HG03103 (cell line): ENCODE measurements around the gene ELFN1.

ENCODE experiments used
- ATAC-seq: cut with Tn5 transposase; IDR thresholded peaks from one replicate; pipeline ENCODE4 v1.9.1; 2021; ENCODE audit warnings: low read depth; ENCODE audit not compliant: unreplicated experiment

Gene ELFN1

DNA sequence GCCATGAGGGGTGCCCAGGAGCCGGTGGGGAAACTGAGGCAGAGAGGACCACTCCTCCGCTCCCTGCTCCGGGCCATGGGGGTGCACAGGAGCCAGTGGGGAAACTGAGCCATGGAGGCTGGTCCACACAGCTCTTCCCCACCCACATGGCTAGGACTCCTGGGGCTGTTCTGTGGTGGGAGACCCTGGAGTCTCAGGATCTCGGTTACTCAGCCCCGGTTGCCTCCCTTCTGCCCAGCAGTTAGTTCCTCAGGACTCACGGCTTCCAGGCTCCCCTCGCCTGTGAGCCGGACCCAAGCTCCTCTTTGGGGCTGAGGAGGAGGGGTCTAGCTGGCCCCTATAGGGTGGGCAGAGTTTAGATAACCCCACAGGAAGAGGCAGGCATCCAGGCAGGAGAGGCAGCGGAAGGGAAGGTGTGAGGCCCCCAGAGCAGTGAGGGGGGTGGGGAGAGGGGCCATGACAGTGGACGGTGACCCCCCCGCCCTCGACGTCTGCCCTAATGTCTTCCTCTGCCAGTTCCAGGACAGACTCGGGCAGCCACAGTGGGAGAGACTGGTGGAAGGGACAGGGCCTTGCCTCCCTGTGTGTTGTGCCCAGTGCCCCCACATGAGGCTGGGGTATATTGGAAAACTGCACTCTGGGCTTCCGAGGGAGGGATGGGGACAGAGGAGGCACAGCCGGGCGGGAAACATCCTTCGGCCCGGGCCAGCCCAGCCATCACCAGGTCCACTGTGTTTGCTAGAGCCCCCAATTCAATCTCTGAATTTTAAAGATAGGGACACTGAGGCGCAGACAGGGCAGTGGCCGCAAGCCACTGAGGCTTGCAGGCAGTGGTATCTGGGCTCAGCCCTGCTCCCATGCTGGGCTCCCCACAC, 4.3 kb downstream of the ELFN1 start:
- ATAC-seq, result no peak

DNA sequence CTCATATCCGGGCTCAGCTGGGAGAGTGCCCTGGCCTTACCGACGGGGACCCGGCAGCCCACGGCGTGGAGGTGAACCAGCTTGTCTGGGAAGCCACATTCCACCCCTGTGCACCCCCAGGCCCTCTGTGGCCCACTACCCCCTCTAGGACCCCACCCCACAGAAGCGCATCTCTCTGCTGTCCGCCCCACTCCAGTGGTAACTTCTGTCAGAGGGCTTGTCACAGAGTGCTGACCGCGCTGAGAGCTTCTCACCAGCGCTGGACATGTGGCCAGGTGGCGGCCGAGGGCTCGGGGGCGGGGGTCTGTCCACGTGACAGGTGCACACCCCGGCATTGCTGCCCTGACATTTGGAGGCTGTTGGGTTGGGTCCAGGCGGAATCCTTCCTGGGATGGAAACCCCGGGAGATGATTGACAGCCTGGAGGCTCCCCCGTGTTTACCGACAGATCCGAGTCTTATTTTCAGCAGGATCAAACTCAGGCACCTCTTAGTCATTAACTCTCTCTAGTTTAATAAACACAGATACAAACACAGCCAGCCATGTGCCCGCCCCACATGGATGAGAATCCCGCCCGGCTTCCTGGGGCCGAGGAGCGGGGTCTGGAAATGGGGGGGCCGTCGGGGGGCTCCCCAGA, 5.1 kb downstream of the ELFN1 start:
- ATAC-seq, result no peak

DNA sequence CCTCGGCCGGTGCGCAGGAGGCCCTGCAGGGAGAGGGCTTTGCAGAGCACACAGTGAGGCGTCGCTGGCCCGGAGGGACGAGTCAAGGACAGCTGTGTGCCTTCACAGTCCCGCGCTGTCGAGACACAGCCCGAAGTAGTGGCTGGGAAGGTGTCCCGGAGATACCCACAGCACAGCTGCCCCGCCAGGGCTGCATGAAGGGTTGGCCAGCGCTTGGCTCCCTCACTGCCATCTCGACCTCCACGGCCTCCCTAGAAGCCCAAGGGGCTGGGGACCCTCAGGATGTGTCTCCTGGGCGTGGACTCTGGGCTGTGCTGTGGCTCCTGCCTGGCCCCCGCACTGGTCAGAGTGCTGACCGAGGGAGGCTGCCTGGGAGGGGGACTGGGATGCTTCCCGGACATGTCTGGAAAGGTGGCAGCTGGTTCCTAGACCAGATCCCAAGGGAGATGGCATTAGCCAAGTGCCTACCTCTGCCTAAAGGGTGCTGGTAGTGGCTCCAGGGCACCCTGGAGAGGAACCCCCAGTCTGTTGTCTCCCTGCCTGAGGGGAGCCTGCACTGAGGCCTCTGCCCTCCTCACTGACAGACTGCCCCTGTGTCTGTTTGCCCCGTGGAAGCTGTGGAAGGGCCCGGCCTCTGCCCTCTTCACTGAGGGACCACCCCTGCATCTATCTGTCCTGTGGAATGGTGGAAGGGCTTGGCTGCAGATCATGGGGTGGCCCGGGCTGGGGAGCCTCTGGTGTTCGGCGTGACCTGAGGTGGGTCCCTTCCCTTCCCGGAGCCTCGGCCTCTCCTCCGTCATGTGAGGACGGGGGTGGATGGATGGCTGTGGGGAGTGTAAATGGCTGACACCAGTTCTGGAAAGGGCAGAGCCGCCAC, 5.8 kb downstream of the ELFN1 start:
- no peak for ATAC-seq

DNA sequence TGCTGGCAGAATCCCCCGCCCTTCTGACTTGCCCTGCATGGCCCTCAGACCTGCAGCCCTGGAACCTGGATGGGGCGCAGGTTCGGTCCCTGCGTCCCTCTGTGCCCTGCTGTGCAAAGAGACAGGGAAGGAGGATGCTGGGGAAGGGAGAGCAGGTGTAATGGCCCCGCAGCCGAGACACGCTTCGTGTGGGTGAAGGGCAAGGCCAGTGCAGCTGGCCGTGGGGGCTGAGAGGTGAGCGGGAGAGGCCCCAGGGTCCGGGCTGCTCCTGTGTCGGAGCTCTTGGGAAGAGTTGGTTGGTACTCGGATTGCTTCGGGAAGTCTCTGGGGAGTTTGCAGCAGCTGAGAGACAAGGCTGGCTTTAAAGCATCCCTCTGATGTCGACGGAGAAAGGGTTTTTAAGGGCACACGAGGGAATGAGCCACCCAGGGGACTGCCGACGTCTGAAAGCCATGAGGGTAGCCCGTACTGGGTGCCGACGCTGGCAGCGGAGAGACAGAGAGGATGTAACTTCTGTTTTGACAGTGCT, 6.5 kb downstream of the ELFN1 start:
- ATAC-seq, result no peak

DNA sequence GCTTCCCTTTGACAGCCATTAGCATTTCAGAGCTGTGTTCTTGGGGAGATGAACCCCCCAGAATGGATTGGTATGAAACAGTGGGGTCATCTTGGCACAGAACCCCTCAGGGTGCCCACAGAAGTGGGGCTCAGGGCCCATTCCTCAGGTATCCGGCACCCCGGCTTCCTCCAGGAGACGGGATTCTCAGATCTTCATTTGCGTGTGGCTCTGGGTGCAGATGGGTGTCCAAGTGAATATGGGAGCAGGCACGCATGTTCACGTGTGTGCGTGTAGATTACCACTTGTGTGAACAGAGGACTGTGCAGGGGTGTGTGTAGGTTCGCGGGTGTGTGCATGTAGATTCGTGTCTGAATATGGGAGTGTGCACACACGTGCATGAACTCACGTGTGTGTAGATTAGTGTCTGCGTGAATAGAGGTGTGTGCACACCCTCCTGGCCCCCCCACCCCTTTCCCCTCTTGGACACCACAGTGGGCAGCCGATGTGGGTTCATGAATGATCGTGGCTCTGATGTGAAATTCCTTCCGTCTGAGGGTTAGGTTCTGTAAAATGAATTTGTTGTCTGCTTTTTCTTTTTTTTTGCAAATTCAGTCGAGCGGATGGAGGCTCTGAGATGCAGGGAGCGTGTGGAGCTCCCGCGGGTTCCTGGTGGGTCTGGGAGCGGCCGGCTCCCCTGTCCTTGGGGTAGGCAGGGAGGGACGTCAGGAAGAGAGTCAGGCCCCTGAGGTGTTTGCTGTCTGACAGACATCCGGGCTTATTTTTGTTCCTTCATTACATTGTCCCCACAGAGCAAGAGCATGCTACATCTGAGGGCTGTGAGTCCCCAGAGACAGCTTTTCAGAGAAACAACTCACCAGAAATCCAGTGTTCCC, 7.4 kb downstream of the ELFN1 start:
- ATAC-seq, result no peak

DNA sequence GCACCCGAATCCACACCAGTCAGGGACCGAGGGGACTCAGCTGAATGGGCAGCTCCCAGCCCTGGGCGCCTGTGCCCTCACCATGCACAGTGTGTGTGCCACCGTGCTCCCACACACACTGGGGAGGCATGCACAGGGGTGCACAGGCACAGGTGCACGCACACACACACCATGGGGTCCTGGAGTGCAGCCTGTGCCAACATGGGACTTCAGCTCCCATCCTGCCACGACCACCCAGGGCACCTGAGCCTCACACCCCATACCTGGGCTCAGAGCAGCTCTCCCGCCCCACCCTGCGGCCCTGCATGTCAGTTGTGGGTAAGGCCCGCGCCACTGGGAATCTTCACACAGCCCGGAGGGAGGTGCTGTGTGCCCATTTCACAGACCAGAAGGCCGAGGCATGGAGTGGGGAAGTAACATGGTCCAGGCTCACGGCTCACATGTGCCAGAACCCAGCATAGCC, 8.0 kb downstream of the ELFN1 start:
- no peak for ATAC-seq

DNA sequence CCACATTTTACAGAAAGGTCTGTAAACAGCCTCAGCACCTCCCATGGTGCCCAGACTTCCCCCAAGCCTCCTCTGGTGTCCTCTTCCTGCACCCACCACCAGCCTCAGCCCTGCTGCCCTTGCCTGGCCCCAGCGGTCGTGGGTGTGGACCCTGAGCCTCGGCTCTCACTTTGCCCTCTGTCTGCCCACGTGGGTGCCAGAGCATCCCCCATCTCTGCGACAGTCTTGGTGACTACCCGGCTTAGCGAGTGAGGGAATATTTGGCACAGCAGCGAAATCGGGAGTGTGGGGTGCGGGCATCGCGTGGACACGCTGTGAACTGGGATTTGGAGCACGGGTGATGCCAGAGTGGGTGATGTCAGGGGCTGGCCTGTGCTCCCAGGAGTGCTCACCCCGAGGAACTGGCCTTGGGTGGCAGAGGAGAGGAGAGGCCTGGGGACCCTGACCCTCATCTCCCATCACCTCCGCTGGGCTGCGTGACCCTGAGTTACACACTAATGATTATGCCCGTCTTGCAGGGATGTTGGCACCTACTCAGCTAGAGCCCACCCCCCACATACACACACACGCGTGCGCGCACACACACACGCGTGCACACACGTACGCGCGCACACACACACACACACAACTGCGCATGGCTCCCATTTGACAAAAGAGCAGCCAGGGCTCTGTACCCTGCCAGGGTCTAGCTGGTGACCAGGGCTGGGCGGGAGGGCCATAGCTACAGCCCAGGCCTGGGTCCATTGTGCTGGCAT, 8.7 kb downstream of the ELFN1 start:
- no peak for ATAC-seq

DNA sequence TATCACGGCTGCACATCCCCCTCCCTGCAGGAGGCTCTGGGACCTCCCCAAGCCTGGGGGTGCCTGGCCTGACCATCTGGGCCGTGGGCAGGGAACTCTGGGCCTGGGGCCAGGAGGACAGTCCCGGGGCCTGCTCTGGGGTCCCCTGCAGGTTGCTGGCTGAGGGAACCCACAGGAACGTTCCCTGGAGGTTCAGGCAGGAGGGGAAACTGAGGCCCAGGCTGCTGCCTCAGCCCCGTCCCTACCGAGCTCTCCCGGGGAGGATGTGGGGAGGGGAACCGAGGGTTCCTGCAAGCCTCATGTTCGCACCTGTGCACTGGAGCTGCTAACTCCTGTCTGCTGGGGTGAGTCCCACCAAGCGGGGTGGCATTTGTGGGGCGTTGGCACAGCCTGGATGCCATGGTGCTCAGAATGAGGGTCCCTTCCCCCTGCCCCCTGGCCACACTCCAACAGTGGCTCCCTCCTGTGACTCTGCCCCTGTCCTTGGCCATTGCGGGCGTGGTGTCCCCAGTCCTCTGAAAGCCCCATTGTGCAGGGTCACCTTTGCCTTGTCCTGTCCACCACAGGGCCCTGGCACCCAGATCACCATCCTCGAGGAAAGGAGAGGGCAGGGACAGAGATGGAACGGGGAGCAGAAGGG, 9.4 kb downstream of the ELFN1 start:
- no peak for ATAC-seq

DNA sequence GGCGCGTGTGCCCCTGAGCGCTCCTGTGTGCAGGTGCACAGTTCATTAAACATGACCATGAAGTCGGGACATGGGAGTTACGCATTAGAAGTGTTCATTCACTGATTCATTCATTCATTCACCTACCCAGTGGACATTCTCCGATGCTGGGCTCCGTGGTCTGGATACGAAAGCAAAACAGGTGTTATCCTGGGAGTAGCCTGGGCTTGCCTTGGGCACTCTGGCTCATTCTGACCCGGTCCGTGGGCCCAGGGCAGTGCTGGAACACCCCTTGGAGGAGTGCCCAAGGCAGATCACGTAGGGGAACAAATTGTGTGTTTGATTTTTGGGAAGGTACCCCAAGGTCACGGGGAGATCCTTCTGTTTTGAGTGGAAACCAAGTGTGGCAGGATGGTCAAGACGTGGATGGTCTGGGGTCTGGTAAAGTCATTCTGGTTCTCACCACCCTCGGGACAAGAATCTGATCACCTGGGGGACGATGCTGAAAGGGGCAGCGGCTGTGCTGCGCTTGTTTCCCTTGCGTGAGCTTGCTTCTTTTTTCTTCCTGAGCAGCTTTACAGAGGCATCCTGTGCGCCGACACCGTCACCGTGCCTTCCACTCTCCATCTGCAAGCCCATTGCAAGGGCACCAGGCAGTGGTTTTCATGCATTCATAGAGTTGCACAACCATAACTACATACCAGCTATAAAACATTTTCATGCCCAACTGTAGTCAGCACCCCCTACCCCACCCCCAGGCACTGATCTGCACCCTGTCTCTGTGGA, 10.1 kb downstream of the ELFN1 start:
- ATAC-seq, result no peak

DNA sequence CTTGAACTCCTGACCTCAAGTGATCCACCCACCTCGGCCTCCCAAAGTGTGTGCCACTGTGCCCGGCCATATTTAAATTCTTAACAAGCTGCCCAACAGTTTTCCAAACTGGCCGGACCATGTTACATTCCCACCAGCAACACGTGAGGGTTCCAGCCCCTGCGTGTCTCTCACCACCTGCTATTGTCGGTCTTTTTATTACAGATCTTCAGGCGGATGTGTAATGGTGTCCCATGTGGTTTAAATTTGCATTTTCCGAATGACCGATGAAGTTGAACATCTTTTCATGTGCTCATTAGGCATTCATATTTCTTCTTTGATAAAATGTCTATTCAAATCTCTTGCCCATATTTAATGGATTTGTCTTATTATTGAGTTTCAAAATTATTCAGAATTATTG, 11.5 kb downstream of the ELFN1 start:
- no peak for ATAC-seq

DNA sequence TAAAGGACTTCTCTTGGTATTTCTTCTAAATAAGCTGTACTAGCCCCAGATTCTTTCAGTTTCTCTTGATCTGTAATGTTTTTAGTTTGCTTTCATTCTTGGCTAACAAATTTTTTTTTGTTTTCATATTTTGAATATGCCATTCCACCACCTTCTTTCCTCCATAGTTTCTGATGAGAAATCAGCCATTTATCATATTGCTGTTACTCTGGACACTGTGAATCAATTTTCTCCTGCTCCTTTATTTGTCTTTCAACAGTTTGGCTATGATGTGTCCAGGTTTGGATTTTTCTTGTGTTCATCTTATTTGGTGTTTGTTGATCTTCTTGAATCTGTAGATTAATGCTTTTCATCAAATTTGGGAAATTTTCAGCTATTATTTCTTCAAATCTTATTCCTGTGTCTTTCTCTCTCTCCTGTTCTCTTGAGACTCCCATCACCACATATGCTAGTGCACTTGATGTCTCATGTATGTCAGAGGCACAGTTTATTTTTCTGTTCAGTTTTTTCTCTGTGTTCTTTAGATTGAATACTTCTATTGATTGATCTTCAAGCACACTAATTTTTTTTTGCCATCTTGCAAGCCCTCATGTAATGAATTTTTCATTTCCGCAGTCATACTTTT, 15.0 kb downstream of the ELFN1 start:
- ATAC-seq, result no peak

DNA sequence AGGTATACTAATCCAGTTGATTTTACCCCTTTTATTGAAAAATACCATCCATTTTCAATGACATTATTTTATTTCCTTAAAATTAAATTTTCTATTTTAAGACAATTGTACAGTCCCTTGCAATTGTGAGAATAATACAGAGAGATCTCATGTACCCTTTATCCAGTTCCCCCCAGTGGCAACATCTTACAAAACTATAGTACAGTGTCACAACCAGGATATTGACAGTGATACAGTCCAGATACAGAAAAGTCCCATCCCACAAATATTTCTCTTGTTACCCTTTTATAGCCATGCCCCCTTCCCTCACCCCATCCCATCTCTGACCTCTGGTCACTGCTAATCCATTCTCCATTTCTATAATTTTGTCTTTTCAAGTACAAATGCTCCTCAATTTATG, 18.5 kb downstream of the ELFN1 start:
- ATAC-seq, result no peak

DNA sequence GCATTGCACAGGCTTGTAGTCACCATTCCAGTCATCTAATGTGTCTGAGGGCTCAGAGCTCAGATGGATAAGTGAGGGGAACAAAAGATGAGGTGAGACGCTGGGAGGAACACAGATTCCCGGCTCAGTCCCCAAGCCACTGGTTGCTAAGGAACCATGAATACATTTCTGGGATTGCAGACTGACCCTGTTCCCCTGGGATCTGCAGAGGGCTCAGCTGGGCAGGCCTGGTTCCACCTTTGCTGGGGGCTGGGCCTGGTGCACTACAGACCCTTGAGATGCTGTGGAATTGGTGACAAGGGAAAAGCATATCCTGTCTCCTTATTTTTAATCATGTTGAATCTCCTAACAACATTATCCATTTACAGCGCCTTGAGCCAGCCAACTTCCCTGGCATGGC, 19.2 kb downstream of the ELFN1 start:
- no peak for ATAC-seq

DNA sequence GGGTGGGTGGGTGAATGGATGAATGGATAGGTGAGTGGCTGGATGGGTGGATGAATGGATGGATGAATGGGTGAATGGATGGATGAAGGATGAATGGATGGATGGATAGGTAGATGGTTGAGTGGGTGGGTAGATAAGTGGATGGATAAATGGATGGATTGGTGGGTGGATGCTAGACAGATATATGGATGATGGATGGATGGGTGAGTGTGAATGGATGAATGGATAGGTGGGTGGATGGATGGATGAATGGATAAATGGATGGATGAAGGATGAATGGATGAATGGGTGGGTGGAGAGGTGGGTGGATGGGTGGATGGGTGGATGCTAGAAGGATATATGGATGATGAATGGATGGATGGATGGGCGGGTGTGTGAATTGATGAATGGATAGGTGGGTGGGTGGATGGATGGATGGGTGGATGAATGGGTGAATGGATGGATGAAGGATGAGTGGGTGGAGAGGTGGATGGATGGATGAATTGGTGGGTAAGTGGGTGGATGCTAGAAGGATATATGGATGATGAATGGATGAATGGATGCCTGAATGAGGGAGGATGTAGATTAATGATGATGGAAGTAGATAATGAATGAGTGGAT, 20.4 kb downstream of the ELFN1 start:
- no peak for ATAC-seq

DNA sequence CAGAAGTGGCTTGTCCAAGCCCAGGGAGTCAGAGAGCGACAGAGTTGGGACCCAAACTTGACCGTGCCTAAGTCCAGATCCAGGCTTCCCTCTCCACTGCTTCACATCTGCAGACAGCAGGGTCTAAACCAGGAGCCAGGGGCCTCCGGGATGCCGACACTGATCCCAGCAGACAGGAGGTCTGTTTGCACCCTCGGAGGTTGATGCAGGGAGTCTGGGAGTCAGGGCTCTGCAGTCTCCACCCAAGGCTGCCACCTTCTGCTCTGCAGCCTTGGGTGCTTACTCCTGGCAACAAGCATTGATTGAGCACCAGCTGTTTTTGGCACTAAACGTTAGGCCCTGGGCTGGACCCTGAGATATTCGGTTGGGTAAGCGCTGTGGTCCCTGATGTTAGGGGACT, 21.0 kb downstream of the ELFN1 start:
- ATAC-seq, result no peak

DNA sequence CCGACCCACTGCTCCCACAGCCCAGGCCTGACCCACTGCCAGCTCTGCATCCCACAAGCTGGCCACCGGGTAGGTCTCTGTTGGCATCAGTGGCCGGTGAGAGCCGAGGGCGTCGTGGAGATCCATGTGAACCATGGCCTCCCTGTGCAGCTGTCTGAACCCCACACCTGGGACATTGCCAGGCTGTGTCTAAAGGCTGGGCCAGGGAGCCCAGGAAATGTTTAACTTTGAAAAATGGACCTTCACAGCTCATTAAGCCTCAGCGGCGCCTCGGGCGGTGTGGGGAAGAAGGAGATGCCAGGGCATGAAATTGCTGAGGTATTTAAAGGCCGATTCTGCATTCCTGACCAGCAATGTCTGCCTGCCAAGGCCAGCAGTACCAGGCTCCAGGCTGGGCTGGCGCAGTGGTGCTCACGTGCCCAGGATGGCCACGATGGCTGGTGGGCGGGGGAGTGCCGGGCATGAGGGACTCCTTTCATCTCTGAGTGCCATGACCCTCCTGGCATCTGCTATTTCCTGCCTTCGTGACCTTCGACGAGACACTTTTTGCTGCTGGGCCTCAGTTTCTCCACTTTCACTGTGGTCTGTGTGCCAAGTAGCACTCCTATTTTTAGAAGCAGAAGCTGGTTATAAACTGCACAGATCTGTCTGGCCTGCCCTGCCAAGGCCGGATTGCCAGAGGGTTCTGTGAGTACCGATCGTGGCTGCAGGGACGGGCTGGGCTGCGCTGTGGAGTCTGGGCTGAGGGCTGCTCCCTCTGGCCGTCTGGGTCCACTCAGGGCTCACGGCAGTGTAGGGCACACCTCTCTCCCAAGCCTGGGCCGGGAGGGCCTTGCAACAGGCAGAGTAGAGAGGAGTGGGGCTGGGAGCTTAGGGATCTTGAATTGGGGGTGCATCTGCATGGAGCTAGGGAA, 21.8 kb downstream of the ELFN1 start:
- no peak for ATAC-seq
